HG02973 (cell line): Measurements from ENCODE around the gene SNRPA1.
A peak's percentile ranks its signal among the peaks of the same experiment; 100 is the strongest.

ENCODE experiments used
- ATAC-seq: cut with Tn5 transposase; IDR thresholded peaks from one replicate; pipeline ENCODE4 v1.9.1; 2021; ENCODE audit warnings: moderate library complexity; ENCODE audit not compliant: unreplicated experiment

The SNRPA1 gene

DNA sequence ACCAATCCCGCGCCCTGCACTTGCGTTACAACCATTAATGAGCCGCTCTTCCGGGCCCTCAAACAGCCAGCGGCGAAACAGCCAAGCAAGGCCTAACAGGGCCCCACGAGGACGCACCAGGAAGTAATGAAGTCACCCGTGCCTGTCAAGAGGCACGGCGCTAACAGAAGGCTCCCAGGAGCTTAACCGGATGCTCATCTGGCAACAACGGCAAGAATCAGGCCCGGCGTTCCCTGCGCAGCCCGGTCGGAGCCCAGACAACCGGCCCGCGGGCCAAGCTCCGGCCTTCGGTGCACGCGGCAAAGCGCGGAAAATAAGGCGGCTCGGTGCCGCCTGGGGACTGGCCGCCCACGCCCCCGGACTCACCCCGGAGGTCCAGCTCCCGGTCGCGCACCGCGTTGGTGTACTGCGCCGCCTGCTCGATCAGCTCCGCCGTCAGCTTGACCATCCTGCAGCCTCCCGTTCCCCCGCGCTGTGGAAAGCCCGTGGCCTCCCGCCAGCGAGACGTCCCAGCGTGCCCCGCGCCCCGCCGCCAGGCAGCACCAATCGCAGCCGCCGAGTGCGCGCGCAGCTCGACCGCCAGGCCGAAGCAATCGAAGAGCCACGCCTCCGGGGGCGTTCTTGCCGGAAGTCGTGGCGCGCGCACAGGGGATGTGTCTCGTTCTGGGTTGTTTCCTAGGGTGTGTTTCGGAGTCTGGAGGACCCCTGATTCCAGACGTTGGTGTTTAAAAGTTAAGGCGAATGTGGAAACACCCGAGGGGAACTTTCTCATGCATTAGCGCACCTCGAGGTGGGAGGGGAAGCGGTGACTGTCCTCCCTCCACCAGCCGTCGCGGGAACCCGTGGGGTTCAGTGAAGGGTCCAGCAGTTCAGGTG is at the start of gene SNRPA1:
Gene SNRPA1, minus strand, starts transcription at position 518 of the 876 bp plus-strand sequence. Its CDS starts 70 bp downstream, at position 448.
- ATAC-seq = peak; percentile 74

DNA sequence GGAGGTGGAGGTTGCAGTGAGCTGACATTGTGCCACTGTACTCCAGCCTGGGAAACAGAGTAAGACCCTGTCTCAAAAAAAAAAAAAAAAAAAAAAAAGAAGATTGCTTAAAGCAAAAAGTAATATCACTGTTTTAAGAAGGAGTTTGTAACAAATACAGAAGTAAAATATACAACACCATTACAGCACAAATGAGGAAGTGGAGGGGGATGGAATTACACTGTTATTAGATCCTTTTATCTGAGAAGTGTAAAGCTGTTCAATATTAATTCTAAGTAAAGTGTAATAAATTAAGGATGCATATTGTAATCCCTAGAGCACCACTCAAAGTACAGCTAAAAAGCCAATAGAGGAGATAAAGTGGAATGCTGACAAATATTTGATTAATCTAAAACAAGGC is 47.0 kb upstream of the SNRPA1 start:
- ATAC-seq = no peak

DNA sequence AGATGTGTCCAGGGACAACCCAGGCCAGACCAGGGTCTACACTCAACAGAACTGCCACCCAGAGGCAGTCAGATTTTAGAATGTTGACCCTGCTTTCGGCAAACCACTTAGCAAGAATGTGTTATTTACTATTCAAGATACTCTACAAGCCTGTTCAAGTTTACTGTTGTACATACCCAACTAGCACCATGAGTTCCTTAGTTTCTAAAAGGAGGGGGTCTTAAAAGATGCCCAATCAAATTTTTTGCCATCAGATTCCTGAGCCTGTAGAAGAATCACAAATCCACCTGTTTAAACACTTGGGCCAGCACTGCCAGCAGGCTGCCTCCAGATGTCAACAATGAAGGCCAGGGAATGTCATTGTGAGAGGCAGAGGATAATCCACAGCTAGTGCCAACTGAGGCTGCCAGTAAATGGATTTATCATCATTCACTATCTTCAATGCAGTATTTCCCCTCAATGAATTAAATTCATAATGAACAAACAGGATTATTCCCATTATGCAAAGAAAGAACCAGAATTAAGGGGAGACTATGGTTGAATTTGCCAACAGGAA is 43.5 kb upstream of the SNRPA1 start:
- ATAC-seq = no peak

DNA sequence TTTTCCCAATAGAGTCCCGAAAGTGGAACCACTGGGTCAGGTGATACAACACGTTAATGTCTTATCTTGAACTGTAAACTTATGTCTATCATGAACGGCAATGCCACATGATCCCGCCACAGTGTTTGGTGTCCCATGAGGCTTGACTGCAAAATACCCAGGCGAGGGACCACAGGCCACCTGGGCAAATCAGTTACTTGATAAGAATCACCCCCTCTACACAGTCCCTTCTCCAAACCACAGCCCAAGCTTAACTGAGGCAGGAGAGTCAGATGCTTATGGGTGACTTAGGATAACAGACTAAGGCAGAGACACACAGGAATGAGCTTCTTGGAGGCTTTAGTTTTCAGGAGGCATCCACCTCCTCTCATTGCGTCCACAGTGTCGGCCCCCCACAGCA is 42.9 kb upstream of the SNRPA1 start:
- ATAC-seq = no peak

DNA sequence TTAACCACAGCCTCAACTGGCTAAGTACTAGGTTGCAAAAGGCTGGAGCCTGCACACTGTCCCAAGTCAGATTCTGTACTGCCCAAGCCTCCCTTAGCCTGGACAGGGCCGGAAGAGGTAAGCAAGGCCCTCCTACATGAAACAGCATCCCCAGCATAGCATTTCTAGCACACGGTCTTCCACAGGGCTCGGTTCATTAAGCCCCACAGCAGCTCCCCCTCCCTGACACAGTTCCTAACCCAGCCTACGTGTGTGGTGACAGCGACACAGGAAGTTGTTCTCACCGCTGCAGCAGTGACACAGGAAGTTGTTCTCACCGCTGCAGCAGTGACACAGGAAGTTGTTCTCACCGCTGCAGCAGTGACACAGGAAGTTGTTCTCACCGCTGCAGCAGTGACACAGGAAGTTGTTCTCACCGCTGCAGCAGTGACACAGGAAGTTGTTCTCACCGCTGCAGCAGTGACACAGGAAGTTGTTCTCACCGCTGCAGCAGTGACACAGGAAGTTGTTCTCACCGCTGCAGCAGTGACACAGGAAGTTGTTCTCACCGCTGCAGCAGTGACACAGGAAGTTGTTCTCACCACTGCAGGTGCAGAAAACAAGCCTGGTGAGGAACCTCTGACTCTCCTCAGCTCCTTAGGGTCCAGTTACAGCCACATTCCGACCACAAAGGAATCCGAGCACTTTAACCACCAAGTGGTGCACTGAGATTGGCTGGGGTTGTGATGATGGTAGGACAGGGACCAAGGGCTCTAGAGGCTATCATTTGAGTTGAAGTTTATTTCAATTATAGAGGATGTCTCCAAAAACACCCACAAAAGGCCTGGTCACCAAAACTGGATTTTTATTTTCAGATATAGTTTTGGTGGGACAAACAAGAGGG is 39.1 kb upstream of the SNRPA1 start:
- peak; percentile 48 for ATAC-seq

DNA sequence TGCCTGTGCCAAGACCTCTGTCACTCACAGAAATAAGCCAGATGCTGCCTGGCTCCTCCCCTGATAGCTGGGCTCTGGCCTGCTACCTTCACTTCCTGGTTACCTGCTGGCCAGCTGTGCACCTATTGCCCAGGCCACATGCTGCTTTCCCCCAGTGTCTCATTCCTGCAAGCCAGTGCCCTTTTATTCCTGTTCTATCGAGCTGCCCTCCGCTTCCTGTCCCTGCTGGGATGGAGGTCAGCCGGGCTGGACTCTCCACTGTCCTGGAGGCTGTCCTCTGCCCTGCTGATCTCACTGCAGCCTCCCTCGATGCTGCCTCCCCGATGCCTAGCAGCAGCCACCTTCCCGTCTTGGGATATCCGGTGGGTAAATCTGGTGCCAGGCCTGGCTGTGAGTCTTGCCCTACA is 37.0 kb upstream of the SNRPA1 start:
- no peak for ATAC-seq

DNA sequence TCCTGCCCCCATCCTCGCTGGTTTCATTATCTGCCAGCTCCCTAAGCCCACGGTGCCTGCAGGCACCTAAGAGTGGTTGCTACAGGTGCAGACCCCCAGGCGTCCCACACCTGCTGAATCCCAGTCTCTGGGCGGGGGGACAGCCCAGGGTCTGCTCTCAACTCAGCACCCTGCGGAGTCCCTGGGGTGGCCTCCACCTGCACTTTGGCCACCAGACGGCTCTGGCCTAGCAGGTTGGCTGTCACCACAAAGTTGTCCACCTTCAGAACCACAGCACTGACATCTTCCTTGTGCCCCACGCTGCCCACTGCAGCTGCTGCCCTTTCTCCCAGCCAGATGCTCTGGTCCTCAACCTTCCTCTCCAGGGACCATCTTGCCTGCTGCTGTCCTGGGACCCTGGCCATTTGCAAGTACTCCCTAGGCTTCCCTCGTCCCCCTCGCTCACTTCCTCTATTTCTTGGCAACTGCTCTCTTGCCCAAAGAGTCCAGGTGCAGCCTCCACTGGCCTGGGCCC is 34.9 kb upstream of the SNRPA1 start:
- no peak for ATAC-seq

DNA sequence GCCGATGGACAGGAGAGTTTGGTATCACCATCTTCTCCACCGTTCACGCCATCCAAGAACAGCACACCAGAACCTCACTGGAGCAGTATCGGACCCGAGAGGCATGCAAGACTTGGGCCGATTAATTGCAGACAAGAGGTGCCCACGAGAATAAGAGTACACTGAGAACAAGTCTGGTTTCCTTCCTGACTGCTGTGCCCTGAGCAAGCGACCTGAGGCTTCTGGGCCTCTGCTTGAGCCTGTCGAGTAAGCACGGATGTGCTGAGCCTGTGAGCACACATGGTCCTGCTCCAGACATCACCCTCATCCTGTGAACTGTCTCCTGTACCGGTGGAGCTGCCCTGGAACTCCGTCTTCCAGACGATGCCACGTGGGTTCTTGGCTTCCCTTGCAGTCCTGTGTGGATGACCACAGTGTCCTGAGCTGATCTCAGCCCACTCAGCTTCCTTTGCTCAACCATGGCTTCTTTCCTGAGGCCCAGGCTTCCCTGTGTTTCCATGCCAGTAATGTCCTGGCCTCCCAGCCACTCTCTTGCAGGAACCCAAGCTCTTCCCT is 34.3 kb upstream of the SNRPA1 start:
- ATAC-seq = no peak

DNA sequence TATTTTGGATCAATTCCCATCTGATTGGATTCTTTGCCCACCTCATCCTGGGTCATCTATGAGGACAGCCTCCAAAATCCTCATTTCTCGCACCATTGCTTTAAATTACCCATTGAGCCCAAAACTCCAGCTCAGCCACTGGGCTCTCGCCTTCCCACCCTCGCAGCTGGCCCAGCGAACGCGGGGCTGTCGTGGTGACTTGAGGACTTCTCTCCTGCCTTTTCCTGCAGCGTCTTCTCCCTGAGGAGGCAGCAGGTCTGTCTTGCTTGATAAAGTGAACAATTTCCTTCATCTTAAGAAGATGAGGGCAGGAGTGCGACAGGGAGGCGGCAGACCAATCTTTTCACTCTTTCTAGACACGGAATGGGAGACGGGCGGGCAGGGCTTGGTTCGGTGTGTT is 33.0 kb upstream of the SNRPA1 start:
- ATAC-seq = no peak

DNA sequence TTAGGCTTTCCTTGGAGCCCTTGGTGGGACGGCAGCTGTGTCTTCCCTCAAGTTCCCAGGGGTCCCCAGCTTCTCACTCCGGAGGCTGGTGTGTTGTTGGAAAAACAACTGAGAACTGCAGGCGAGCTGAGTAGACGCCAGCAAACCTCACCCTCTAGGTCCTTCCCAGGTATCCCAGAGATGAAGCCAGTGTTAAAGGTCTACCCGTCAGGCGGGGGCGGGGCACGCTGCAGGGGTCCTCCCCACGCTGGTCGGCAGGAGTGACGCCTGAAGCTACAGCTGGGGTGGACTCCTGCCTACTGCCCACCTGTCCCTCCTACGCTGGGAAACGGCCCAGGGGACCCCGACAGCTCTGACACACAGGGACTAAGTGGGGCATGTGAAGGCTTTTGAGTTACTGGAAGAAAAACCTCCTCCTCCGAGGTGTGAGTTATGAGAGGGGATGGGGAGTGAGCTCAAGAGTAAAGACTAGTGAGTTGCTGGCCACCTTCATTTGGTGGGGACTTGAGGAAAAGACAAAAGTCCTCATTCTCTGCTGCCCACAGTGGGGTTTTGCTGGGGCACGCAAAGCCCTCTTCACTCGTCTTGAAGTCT is 32.2 kb upstream of the SNRPA1 start:
- ATAC-seq = no peak

DNA sequence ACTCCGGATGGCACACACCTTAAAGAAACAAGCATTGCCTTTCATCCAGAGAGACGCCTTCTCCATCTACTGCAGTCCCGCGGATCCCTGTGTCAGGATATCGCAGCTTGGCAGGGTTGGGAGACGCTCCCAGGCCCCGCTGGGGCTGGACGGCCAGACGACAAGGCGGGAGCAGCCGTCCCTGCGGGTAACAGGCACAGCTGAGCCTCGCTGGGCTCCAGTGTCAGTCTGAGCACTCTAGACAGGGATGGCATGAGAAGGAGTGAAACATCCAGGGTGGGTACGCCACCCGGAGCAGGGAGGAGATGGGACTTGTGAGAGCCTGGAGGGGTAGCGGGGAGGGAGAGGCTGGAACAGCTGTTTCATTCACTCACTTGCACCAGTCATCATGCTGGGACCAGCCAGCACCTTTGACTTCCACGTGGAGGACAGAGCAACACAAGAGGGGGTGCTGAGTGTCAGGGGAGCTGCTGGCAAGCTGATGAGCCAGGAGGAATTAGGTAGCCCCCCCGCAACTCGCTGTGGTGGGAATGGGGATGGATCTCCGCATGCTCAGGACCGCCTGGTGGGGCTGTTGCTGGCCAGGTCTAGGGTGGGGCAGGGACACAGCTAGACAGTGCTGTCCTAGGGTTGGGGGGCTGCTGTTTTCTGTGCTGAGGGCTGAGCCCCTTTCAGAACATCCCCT is 31.6 kb upstream of the SNRPA1 start:
- no peak for ATAC-seq

DNA sequence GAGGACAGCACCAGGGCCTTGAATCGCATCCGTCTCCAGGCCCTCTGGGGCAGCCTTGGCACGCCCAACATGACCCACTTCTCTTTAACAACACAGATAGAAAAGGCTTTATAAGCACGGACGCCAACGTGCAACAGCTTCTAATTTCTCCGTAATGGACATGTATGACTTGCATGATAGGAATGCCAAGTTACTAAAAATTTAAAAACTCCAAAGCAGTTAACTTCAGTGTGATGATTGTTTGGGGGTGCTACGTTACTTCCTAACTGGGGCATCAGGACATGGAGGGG is 30.9 kb upstream of the SNRPA1 start:
- ATAC-seq = no peak

DNA sequence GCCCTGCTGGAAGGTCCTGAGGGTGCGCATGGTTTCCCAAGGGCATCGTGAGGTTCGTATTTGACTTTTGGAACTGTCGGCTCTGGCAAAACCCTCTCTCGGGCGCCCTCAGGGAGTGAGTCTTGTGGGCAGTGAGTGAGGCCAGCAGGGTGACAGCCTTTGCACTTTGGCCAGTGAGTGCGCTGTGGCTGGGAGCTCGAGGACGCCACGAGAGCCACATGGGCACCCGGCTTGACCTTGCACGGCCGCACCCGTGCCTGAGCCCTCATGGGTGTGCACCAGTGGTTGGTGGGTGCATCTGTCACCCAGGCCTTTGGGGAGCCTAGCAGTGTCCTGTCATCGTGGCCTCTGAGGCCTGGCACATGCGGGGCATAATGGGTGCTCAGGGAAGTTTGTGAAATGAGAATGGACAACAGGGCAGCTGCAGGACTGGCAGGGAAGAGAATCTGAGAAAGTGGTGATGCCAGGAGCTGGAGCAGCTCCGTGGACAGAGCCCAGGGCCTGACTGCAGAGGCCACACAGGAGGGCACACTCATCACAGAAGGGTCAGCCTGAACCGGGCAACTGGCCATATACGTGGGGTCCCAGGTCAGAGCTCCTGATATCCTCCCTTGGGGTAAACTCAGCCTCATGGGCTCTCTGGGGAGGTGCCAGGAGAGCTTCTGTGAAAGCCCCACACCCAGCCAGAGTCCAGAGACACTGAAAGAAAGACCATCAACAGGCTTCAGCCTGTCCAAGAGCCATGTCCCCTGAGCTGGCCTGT is 30.4 kb upstream of the SNRPA1 start:
- ATAC-seq = no peak

DNA sequence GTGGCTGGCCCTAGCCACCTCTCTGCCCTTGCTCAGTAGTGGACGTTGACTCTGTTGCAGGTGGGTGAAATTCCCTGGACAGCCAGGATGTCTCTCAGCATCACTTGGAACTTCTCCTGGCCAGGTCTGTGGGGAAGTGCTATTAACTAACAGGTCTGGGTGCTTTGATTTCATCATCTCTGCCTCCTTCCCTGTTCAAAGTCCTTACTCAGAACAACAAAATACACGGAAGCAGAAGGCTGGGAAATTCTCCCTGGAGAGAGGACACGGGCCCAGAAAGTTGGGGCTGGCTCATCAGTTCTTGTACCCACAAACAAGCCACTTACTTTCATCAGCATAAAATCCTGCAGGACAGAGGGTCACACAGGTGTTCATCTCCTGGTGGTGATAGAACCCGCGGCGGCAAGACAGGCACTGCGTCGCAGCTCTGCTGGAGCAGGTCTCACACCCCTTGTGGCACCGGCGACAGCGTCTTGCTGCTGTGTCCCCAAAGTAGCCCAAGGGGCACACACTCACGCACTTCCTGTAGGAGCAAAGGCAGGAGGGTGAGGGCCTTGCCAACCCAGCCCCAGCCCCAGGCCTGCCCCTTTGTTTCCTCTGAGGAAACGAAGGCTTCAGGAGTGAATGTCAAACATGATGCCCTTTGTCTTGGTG is 29.6 kb upstream of the SNRPA1 start:
- no peak for ATAC-seq

DNA sequence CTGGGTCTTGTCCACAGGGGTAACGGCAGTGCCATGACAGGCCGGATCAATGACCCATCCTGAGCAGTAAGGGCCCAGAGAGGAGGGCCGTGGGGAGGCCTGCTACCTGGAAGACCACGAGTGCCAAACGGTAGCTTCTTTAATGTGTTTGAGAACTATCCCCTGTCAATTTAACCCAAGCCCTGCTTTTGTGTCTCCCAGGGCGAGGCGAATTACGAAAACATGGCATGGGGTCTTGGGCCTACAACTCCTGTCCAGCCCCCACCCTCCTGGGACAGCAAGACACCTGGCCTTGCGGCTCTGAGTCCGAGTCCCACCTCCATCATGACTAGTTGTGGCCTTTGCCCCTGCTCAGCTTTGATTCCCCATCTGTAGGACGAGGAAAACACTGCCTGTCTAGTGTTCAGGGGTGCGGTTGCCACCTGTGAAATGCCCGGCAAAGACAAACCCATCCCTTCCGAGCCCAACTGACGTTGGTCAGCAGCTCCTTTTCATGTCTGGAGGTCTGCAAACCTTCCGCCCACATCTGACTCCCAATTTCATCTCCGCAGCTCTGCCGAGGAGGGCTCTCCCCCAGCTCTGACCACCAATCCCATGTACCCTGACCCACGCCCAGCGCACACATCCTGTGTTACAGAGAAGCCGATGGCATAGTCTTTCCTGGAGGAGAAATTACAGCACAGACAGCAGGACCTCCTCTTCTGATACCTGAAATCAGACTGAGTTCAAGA is 28.9 kb upstream of the SNRPA1 start:
- no peak for ATAC-seq

DNA sequence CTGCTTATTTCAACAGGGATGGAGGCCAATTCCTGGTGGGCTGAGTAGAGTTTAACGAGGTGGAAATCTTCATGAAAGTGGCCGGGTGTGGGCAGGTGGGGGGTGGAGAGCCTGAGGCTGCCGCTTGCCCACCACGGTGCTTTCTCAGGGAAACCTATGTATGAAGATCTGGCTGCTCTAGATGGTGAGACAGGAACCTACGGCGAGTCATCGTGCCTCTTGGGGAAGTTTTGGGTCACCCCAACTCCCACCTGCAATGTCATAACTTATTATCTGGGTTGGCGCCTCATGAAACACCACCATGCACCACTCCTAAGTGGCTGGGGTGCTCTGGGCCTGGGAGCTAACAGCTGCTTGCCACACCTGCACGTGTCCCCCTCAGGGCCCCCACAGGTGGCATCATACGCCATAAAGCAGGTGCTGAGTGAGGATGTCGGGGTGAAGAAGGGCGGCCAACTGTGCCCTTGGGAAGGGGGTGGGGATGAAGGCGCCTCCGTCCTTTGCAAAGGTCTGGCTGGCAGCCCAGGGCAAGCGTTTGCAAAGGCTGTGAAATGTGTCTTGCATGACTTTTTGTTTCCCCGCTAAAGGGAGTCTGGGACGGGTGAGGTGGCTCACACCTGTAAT is 27.9 kb upstream of the SNRPA1 start:
- ATAC-seq = no peak

DNA sequence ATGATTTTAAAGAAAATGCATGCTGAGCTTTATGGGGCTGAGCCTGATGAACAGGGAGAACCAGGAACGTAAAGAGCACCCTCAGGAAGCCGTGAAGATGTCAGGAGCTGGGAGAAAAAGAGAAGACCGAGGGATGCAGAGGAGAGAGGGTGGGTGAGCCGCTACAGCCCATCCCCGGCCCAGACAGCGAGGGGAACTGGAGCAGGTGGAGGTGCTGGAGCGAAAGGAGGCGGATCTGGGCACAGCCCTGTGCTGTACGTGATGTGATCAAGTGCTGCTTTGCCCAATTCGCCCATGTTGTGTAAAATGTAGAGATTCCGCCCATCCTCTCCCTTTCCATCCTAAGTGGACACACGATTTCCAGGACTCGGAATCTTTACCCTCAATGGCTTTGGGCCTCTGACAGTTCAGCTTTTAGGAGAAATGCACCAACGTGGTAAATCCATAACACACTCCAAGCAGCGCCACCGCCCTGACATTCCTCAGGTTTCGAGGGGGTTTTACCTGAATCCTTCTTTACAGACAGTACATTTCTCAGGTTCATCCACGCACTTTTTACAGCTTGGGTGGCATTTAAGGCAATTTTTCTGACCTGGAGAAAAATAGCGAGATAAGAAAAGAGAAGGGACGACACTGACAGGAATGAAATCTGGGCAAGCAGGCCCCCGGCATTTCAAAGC is 27.1 kb upstream of the SNRPA1 start:
- no peak for ATAC-seq
